Cardiac muscle cell (in vitro differentiated cells and primary cell): ENCODE data around the gene MARCHF9. TPM values are rescaled to one million over a fixed set of nuclear protein-coding genes. Genes with fewer than 3 reads are reported as not detected.
A peak's percentile ranks its signal among the peaks of the same experiment; 100 is the strongest.

Source experiments
- DNase-seq, 2 donors: peaks; one replicate each; pipeline versions ENCODE4 v3.0.0 to v3.0.0-alpha.2; 2010 to 2017; ENCODE audit warnings: low read depth in 1 of 2, low spot score in 1 of 2
- H3K27ac ChIP-seq: fragments of 200-600 bp; sonication (generic); 2 replicates; pipeline ENCODE4 v1.5.1; 2016
- H3K27me3 ChIP-seq: fragments of 200-600 bp; sonication (generic); 2 replicates; pipeline ENCODE4 v1.6.0; 2016; ENCODE audit warnings: control low read depth
- H3K36me3 ChIP-seq: fragments of 200-600 bp; sonication (generic); 2 replicates; pipeline ENCODE4 v1.5.1; 2016; ENCODE audit warnings: control low read depth
- H3K4me1 ChIP-seq: fragments of 200-600 bp; sonication (generic); 2 replicates; pipeline ENCODE4 v1.8.1; 2017; ENCODE audit warnings: low read depth, mild to moderate bottlenecking, mixed run types
- H3K4me3 ChIP-seq: fragments of 200-600 bp; sonication (generic); 2 replicates; pipeline ENCODE4 v1.5.1; 2016; ENCODE audit warnings: mild to moderate bottlenecking
- H3K9me3 ChIP-seq: fragments of 200-600 bp; sonication (generic); 2 replicates; pipeline ENCODE4 v1.5.1; 2017; ENCODE audit warnings: low read depth, mild to moderate bottlenecking, control low read depth
- CTCF ChIP-seq: IDR thresholded peaks from 2 replicates; pipeline ENCODE4 v1.5.1; 2012; ENCODE audit warnings: low read depth, mild to moderate bottlenecking, low read length
- polyA plus RNA-seq: library from polyadenylated mRNA; unstranded; fragments of >200 nt; fragmentation: Nextera tagmentation; extraction: Ambion mirVana; gene quantifications from 2 replicates; pipeline ENCODE4 v1.2.1, GENCODE V29; 2016
- total RNA-seq: library from RNA; depleted of rRNA; stranded (reverse); fragments of >200 nt; gene quantifications from 2 replicates; pipeline ENCODE4 v1.2.3, GENCODE V29; 2016

The MARCHF9 gene
- total and polyA plus RNA-seq, 2 experiments from 2014 or later, result 9.0 to 21.9 TPM

GRCh38 chr12:57781244-57781643 is 26.3 kb downstream of the MARCHF9 start:
- Histone ChIP-seq H3K27me3 (no peaks in the 10 kb centered on the region), H3K27ac (no peak overlapping the region), H3K4me3 (no peak overlapping the region), H3K9me3 (no peaks in the 10 kb centered on the region), H3K4me1 (peaks cover 6% of the 10 kb centered on the region), H3K36me3 (peaks cover 4% of the 10 kb centered on the region)
- no peak for DNase-seq
- no peak for TF ChIP-seq CTCF

DNA sequence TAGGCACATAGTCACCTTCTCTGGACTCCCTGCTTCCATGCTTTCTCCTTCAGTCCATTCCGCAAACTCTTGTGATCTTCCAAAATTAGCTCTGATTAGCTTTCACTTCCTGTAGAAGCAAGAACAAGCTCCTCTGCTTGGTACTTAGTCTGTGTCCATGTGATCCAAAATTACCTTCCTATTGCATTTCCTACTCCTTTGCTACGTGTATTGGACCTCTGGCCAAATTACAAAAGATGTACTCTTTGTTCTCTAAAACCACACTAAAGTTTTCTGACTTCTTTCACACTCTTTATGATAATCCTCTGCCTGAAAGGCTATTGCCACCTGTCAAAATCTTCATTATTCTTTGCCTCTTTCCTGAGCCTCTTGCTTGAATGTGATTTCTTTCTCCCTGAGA is 26.9 kb downstream of the MARCHF9 start:
- Histone ChIP-seq H3K4me1 (peaks cover 6% of the 10 kb centered on the region), H3K27me3 (no peaks in the 10 kb centered on the region), H3K36me3 (peaks cover 10% of the 10 kb centered on the region), H3K4me3 (no peak overlapping the region), H3K9me3 (no peaks in the 10 kb centered on the region), H3K27ac (no peak overlapping the region)
- no peak for DNase-seq
- TF ChIP-seq CTCF, result no peak

DNA sequence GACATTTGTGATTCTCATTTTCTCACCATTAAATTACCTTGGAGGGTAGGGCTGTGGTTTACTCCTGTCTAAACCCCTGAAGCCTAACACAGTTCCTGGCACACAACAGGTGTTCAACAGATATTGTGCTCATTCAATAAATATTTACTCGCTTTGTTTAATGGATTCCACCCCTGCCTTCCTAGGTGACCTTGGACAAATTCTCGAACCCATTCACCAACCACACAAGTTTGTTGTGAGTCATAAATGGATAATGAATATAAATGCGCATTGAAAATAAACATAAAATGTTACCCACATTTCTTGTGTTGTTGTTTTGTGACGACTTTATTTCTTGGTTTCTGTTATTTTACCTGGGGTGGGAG is 27.3 kb downstream of the MARCHF9 start:
- Histone ChIP-seq H3K36me3 (peaks cover 14% of the 10 kb centered on the region), H3K27me3 (no peaks in the 10 kb centered on the region), H3K9me3 (no peaks in the 10 kb centered on the region), H3K27ac (no peak overlapping the region), H3K4me3 (no peak overlapping the region), H3K4me1 (peaks cover 6% of the 10 kb centered on the region)
- no peak for TF ChIP-seq CTCF
- DNase-seq, result no peak

GRCh38 chr12:57782608-57783465 is 27.9 kb downstream of the MARCHF9 start, which contains the start of gene TSFM:
TSS of gene TSFM (plus strand) at chr12:57782787. CDS start at chr12:57782802, 15 bp downstream.
- H3K4me3 ChIP-seq, result peak within 1 kb of the TSS; percentile 99
- TF ChIP-seq CTCF, result peak; percentile 90
- H3K9me3 ChIP-seq, result no peaks in the 10 kb centered on the region
- H3K4me1 ChIP-seq, result peaks cover 6% of the 10 kb centered on the region
- H3K27me3 ChIP-seq, result no peaks in the 10 kb centered on the region
- H3K36me3 ChIP-seq, result peaks cover 15% of the 10 kb centered on the region
- H3K27ac ChIP-seq, result peak within 1 kb of the TSS; percentile 46
- DNase-seq, result peak; percentile 96 to 98

DNA sequence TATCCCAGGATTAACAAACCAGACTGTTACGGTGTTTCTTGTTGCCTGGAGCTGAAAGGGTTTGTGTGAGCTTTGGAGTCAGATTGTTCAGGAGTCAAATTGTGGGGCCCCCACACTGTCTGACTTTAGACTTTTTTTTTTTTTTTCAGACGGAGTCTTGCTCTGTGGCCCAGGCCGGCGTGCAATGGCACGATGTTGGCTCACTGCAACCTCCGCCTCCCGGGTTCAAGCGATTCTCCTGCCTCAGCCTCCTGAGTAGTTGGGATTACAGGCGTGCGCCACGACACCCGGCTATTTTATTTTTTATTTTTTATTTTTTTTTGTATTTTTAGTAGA is 28.5 kb downstream of the MARCHF9 start:
- no peaks in the 10 kb centered on the region for H3K27me3 ChIP-seq
- no peak overlapping the region for H3K27ac ChIP-seq
- H3K4me1 ChIP-seq, result peaks cover 6% of the 10 kb centered on the region
- DNase-seq, result no peak
- no peaks in the 10 kb centered on the region for H3K9me3 ChIP-seq
- H3K36me3 ChIP-seq, result peaks cover 15% of the 10 kb centered on the region
- H3K4me3 ChIP-seq, result peak overlapping the region; percentile 99
- no peak for TF ChIP-seq CTCF
